Activated CD4-positive, CD25-positive, alpha-beta regulatory T cell treated with anti-CD3 and anti-CD28 coated beads, Interleukin-2, amount 50 U/mL, for 16 hours (primary cell): ENCODE measurements around the gene C1QL2.

Experiments used
- DNase-seq: peaks from one replicate; pipeline ENCODE4 v3.0.0-alpha.2; 2020; ENCODE audit warnings: low read depth, low spot score

The C1QL2 gene

GRCh38 chr2:119158563-119159347 lies at the start of gene C1QL2:
Gene C1QL2, minus strand, starts transcription at chr2:119158751. Its CDS starts 482 bp downstream, at chr2:119158269.
- no peak for DNase-seq

GRCh38 chr2:119207447-119207846 lies 48.9 kb upstream of the C1QL2 start:
- no peak for DNase-seq

GRCh38 chr2:119206201-119206600 lies 47.6 kb upstream of the C1QL2 start:
- no peak for DNase-seq

- DNase-seq: no peak
Observed at GRCh38 chr2:119205001-119205706, 46.6 kb upstream of the C1QL2 start.

GRCh38 chr2:119204525-119204924 lies 46.0 kb upstream of the C1QL2 start:
- no peak for DNase-seq

GRCh38 chr2:119202610-119203310 lies 44.2 kb upstream of the C1QL2 start:
- no peak for DNase-seq

- no peak for DNase-seq
Observed at GRCh38 chr2:119201815-119202214, 43.3 kb upstream of the C1QL2 start.

GRCh38 chr2:119198240-119198840 lies 39.8 kb upstream of the C1QL2 start:
- DNase-seq: no peak

- DNase-seq: no peak
Observed at GRCh38 chr2:119197529-119198239, 39.1 kb upstream of the C1QL2 start.

GRCh38 chr2:119197126-119197405 lies 38.5 kb upstream of the C1QL2 start:
- no peak for DNase-seq

- no peak for DNase-seq
Observed at GRCh38 chr2:119196301-119197125, 38.0 kb upstream of the C1QL2 start.

- no peak for DNase-seq
Observed at GRCh38 chr2:119195887-119196286, 37.3 kb upstream of the C1QL2 start.

- DNase-seq: no peak
Observed at GRCh38 chr2:119195001-119195400, 36.5 kb upstream of the C1QL2 start.

- no peak for DNase-seq
Observed at GRCh38 chr2:119192893-119193292, 34.3 kb upstream of the C1QL2 start.

- no peak for DNase-seq
Observed at GRCh38 chr2:119190321-119191111, 32.0 kb upstream of the C1QL2 start.

GRCh38 chr2:119184512-119184911 lies 26.0 kb upstream of the C1QL2 start:
- DNase-seq: no peak

- DNase-seq: no peak
Observed at GRCh38 chr2:119181791-119182445, 23.4 kb upstream of the C1QL2 start.

- no peak for DNase-seq
Observed at GRCh38 chr2:119181391-119181790, 22.8 kb upstream of the C1QL2 start.

GRCh38 chr2:119180892-119181291 lies 22.3 kb upstream of the C1QL2 start:
- no peak for DNase-seq
